ENCODE measurements around the gene SERPINE2.
"Not testable (repeated sequence)": the region's sequence is repeated elsewhere in the genome, so short reads cannot be mapped to it uniquely, and the experiment has no call there.

The SERPINE2 gene

DNA sequence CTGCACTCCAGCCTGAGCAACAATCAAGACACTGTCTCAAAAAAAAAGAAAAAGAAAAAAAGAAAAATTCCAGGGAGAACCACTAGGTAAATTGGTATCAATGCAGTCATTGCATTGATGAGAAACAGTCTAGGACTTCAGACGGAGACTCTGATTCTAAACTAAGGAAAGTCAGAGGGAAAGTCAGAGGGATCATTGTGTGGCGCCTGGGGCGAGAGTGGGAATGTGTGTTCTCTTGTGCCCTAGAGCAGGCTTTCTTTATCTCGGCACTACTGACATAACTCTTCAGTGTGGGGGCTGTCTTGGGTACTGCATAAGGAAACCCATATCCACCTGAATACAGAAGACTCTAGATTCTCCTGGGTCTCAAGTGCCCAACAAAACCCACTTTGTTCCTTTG, 24.8 kb downstream of the SERPINE2 start:
- no peak for DNase-seq (ENCODE audit: low read depth)

DNA sequence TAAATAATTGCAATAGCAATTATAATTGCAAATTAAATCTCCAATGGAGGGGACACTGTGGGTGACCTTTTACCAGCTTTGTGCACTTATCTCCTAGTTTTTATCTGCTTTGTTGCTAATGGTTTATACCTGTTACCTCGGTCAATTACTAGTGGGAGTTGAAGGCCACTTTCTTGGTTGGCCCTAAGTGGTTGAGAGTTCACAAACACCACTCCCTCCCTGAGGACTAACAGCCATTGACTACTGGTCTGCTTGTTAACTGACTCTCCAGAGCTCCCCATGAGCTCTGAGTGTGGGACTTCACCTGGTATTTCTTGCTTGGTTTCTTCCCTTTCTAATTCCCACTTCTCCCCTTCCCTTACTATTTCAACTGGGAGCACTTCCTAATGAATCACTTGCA, 27.2 kb downstream of the SERPINE2 start:
- DNase-seq (ENCODE audit: low read depth) = no peak

DNA sequence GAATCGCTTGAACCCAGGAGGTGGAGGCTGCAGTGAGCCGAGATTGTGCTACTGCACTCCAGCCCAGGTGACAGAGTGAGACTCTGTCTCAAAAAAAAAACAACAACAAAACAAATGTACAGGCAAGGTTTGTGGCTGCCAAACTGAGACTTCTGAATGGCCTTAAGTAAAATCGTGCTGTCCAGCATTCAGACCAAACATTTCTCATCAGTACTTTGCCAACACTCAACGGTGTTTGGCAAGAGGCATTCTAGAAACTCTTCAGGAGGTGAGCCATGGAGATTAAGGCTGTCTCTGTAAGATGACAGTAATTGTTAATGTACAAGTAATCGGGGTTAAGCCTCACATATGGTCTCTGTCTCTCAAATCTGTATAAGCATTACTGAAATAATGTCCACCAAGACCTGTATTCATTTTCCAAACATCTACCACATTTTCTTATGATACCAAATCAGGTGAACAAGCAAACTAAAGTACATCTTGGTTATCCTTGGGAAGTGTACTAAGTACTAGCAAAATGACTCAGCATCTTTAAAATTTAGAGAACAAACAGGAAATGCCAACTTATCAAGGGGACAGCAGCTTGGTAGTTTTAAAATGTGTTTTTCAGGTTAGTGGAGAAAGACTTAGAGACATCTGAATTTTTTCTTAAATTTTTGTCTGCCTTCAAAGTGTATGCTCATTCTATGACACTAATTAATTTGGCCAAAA, 29.3 kb downstream of the SERPINE2 start:
- no peak for DNase-seq (ENCODE audit: low read depth)

DNA sequence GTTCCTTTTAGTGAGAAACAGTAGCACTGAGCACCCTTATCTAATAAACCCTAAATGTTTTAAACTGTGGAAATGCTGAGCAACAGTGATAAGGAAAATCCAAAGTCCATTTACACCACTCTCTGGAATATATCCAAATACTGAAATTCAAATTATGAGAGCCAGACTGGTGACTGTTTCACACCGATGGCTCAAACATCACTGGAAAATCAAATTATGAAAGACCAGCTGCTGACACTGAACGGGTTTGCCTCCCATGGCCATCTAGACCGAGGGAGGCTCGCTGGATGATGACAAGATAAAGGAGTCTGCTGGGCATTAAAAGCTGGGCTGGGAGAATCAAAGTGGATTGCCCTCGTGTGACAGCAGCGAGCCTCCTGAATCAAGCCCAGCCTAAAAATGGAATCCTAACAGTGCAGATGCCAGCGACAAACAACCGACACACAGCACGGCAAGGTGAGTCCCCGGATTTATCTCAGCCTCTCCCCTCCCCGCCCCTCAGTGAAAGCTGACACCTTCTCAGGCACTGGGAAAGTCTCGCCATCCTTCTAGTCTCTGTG, 30.3 kb downstream of the SERPINE2 start:
- no peak for DNase-seq (ENCODE audit: low read depth)

DNA sequence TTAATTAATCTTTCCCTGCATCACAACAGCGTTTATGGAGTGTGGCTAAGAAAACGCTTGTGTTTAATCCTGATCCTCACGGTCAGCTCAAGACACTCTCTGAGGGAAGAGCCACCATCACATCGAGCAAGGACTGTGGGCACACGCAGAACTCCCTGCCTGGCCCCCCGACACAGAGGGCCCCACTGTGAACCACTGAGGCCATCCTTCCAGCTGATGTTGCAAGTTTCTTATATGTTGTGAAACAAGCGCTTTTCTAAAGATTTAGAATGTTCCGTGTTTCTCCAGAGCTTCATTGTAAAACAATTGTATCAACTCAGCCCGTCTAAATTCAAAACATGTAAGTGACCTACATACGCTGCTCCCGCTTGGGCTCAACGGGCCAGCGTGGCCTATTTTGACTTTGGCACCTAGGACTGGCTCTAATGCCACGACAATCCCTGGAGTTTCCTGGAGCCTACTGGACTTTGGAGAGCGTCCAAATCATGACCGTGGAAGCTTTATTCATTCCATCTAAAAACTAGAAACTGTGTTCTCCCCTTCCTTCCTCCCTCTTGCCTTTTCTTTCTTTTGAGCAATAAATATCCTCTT, 34.9 kb downstream of the SERPINE2 start:
- no peak for DNase-seq (ENCODE audit: low read depth)

DNA sequence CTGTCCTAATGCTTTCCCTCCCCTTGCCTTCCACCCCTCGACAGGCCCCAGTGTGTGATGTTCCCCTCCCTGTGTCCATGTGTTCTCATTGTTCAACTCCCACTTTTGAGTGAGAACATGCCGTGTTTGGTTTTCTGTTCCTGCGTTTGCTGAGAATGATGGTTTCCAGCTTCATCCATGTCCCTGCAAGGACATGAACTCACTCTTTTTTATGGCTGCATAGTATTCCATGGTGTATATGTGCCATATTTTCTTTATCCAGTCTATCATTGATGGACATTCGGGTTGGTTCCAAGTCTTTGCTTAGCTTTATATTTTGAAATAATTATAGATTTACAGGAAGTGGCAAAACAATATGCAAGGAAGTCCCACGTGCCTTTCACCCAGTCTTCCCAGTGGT, 38.4 kb downstream of the SERPINE2 start:
- DNase-seq (ENCODE audit: low read depth) = not testable (repeated sequence)

DNA sequence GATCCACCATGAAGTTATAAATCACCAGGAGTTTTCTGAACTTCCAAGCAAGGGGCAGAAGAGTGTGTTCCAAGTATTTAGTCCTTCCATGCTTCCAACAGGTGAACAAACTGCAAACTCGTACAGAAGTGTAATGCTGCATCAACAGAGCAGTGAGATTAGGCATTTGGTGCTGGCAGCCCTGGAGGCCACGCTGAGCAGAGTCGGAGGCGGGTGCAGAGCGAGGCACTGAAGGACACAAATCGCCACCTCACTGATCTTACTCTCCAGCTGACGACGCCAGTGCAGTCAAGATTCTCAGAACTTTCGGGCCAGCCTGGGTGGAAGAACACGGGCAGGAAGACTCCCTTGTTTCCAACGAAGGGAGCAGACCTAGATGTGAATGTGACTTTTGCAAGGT, 39.2 kb downstream of the SERPINE2 start:
- no peak for DNase-seq (ENCODE audit: low read depth)

DNA sequence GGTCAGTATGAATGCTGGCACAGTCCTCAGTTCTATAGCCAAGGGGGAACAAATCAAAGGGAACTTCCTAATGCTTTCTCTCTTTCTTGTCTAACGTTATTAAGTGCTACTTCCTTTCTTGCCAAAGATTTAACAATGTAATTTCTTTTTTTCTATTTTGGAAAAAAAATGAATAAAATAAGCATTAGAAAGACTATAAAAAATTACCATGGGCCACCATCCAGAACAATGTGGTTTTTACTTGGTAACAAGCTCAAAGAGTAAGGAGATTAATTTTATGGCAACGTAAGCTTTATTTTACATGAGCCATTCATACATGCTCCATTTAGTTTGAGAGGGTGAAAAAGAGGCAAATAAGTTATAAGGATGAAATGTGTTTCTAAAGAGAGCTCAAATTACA, 40.1 kb downstream of the SERPINE2 start:
- DNase-seq (ENCODE audit: low read depth) = no peak

DNA sequence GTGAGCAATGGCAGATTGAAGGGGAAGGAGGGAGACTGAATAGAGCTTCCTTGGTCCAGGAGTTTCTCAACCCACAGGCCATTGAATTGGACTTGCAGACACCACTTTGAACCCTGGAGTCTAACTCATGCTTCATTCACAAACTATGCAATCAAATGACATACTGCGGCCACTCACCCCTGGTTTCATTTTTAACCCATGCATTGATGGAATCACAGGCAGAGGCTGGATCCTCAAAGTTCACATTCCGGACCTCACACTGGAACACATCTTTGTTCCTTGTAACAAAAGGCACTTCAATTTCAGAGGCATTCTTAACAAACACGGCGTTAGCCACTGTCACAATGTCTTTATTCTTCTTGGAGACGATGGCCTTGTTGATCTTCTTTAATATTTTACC, 41.1 kb downstream of the SERPINE2 start:
- DNase-seq (ENCODE audit: low read depth) = no peak

DNA sequence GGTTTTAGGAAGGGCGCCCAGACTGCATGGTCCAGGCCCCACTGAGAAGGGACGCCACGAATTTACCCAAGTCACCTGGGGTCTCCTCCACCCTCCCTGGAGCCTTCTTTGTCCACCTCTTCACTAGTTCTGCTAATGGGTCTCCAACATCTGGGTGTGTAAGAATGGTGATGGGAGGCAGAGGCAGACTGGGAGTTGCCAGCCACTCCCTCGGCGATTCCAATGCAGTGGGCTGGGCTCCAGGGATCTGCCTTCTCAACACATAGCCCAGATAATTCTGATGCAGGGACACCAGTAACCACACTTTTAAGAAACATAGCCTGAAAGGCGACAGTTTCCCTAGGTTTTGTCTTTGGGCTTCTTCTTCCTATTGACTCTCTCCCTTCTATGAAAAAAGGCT, 42.7 kb downstream of the SERPINE2 start:
- no peak for DNase-seq (ENCODE audit: low read depth)

DNA sequence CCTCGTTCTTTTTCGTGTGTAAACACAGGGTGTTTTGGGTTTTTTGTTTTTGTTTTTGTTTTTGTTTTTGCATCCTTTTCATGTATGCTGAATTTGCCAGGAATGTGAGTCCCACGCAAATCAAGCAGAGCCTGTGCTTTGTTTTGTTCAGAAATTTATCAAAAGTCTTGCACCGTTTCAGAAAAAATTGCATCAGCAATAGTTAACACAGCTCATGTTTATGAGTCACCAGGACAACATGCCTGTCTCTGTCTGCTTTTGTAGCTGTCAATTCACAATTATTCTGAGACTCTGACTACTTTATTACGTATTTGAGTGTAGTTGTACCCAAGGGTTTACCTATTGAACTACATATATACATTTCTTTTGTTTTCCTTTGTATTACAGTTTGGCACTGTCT, 43.5 kb downstream of the SERPINE2 start:
- no peak for DNase-seq (ENCODE audit: low read depth)

DNA sequence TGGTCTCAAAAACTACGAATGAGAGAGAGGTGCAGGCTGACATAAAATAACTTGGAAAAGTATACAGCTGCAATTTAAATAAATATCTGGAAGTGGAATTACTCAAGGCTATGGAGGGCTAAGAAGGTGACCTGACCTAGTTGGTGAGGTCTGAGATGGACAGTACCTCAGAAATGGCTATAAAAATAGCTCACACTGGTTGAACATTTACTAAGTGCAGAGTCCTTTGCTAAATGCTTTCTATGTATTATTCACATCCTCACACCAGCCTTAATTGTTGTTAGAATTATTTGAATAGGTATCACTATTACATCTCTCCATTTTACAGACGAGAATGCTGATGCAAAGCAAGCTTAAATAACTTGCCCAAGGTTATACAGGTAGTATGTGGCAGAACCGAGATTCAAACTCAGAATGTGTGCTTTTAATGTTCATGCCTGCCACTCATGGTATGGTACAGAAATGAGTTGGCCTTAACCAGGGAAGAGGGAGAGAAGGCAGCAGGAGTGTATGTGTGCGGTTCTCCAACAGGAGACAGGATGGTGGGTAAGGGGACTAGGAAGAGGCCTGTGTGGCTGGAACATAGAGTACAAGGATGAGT, 44.4 kb downstream of the SERPINE2 start:
- no peak for DNase-seq (ENCODE audit: low read depth)

DNA sequence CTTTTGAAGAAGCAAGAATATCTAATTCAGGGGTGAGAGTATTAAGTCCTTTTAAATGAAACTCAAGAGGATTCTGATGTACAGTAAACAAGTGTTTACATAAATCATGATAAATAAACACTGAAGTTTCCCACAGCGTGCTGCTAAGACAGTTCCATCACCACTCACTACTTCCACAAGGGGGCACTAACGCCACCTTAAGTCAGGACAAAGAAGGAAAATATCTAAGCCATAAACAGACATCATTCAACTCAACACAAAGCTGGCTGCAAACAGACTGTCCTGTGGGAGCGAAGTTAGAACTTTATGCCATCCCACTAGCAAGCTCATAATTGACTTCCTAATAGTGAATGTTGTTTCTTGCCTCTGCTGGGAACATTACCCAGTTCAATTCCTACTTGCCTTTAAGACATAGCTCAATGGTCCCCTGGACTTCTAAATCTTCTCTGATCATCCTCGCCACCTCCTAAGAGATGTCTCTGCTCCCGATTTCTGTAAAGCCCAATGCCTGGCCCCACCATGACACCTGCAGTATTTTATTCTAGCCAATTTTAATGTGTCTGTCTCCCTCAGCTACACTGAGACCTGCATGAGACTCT, 45.4 kb downstream of the SERPINE2 start:
- peak; percentile 24 for DNase-seq (ENCODE audit: low read depth)

DNA sequence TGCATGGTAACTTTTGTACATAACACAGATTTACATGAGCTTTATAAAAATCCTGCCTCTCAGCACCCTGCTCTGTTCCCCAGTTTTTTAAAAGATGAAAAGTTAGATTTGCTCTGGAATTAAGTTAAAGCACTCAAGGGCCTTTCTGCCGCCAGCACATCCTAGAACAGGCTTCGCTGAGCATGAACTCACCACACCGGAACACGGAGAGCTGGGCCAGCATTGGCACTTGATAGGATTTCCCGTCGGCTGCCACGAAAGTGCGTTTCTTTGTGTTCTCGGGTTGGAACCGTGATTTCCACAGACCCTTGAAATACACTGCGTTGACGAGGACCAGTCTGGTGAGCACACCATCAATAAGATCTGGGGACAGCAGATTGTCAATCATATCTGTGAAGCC, 47.5 kb downstream of the SERPINE2 start:
- no peak for DNase-seq (ENCODE audit: low read depth)

DNA sequence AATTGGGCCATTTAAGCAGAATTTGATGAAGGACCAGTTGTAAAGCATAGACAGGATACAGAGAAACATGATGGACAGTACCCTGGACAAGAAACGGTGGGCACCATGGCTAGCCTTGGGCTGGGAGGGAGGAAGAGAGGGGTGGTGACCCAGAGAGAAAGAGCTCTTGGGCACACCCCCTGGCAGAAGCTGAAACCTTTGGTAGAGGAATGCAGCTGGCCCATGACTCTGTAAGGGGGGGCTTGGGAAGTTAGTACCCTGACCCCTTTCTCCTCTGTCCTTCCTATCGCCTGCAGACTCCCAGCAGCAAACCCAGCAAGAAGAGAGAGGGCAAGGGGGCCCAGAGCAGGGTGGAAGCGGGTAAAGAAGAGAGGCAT, 49.2 kb downstream of the SERPINE2 start:
- no peak for DNase-seq (ENCODE audit: low read depth)

DNA sequence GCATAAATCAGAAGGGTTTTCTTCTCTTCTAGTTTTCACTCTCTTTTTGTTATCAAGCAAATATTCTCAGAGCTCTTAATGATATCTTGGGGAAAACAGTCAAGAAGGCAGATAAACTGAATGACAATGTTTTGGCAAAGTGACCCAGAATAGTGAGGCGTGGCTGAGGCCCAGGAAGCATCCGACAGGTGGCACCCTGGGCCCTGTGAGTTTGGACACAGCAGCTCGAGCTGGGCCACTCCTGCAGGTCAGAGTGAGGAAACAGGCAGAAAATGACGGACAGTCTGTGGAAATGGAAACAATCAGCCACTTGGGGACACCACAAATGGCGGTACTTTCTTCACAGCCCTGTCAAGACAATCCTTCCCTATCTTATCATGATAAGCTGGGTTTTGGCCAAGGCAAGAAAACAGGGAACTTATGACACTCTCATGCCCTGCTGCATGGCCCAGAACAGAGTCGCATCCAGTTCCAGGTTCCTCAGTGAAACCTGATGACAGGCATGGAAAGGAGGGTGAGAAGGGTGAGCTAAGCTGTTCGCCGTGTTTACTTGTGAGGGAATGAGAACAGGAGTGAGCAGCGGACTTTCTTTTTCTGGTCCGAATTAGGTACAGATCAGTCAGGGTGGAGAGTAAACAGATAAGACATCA, 49.8 kb downstream of the SERPINE2 start:
- DNase-seq (ENCODE audit: low read depth) = no peak

DNA sequence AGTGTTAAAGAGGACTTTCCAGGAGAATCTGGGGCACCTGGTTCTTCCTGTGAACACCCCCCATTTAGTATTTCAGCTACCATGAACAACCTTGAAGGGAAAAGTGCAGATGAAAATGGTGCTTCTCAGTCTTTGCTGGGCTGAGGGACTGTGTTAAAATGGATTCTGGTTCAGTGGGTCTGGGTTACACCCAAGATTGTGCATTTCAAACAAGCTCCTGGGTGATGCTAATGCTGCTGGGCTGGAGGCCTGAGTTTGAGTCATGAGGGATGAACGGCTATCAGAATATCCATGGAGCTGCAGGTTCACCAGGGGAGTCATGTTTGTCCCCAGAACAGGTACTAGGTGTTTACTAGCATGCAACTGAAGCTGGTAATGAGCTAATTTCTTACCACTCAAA, 57.8 kb downstream of the SERPINE2 start:
- no peak for DNase-seq (ENCODE audit: low read depth)

DNA sequence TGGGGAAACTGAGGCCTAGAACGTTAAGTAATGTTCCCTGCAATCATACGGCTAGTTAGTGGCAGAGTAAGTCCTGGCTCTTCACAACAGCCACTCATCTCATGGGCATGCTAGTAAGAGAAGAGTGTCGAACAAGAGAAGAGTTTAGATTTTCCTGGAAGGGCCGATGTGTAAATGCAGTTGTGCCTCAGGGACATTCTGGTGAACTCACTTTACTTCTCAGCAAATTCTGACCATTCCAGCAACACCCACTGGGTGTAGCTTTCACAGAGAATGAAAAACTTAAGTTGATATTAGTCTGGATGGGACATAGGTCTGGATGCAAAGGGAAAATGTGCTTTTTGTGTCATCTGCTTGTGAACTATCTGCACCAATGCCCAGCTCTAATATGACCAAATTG, 58.3 kb downstream of the SERPINE2 start:
- DNase-seq (ENCODE audit: low read depth) = no peak

DNA sequence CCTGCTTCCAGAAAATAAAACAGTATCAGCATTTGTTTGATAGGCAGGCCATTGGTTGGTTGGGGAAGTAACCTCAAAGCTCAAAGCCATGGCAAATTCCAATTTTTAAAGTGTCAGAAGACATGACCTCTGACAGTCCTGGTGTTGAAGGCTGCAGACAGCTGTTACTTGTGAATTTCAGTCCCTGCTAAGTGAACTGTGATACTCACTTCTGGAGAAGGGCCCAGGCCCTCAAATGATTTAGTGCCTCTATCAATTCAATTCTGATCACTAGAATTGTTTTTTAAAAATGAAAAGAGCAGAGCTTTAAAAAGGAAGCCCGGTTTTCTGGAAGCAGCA, 58.7 kb downstream of the SERPINE2 start:
- DNase-seq (ENCODE audit: low read depth) = no peak

DNA sequence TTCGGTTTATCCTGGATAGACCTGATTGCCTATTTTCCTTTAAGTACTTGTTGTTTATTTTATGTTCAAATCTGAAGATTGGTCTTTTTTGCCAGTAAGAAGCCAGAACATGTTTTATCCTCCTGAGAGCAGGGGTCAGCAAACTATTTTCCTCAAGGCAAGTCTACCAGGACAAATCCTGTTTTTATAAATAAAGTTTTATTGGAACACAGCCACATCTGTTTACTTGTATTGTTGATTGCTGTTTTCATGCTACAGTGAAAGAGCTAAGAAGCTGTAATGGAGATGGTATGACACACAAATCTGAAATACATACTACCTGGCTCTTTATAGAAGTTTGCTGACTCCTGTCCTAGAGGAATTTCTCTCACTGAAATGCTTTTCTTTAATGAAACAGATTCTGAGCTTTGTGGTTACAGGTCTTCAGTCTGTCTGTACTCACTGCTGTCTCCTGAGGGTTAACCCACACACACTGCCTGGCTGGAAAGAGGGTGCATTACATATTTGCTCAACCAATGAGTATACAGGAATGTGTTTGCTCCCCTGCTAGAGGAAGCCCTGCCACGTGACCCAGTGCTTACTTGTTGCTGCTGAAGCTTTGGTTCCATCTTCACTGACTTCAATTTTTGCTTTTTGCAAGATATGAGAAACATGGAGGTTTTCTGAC, 59.2 kb downstream of the SERPINE2 start:
- DNase-seq (ENCODE audit: low read depth) = no peak

DNA sequence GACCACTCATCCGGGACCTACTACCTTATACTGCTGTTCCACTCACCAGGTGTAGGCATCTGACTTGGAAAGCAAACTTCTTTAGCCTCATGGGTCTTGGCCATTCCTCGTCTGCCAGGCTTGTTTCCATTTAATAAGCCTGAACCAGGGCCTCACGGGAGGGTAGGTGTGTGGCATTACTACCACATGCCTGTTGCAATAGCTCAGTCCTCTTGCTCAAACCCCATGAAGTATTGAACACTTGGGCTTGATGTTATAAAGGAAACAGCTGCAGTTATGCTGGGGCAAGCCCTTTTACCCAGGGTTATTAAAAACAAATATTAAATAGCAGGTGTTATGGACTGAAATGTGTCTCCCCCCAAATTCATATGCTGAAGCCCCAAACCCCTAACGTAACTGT, 60.6 kb downstream of the SERPINE2 start:
- no peak for DNase-seq (ENCODE audit: low read depth)

DNA sequence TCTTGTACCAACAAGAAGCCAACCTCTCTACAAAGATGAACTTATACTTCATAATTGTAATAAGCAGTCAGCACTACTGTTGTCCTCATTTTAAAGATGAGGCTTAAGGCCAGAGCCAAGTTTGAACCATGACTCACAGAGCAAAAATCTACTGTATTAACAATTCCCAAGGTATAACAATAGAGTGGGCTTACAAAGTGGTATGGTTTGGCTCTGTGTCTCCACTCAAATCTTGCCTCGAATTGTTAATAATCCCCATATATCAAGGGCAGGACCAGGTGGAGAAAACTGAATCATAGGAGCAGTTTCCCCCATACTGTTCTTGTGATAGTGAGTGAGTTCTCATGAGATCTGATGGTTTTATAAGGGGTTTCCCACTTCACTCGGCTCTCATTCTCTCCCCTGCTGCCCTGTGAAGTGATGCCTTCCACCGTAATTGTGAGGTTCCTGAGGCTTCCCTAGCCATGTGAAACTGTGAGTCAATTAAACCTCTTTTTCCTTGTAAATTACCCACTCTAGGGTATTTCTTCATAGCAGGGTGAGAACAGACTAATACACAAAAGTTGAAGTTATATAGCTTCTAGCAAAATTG, 62.4 kb downstream of the SERPINE2 start:
- DNase-seq (ENCODE audit: low read depth) = no peak
